HCT116 (cell line): ENCODE measurements around the gene CFI. TPM values are rescaled to one million over a fixed set of nuclear protein-coding genes. Genes with fewer than 3 reads are reported as not detected.

Experiments
- ATAC-seq: fragments of 200-7000 bp; cut with Tn5 transposase; 2 replicates; pipeline ENCODE4 v1.9.1; 2020; ENCODE audit warnings: mild to moderate bottlenecking, moderate library complexity
- BruUV-seq: library from RNA; stranded (reverse); fragments of 400-500 nt; replicated peaks from 2 replicates; lab custom pipeline; 2021; lab: Mats Ljungman, UMichigan
- CTCF ChIA-PET: fragments of 300-600 bp; sonication (Branson Sonifier 250); formaldehyde crosslinking; loops from one replicate; lab custom pipeline; 2021; ENCODE audit warnings: antibody characterized with exemption; lab: Charles Lee
- POLR2A ChIA-PET: fragments of 300-600, 350-600 bp; sonication (Branson Sonifier 250); formaldehyde crosslinking; loops from one replicate; lab custom pipeline; 2021; ENCODE audit warnings: antibody characterized with exemption; lab: Charles Lee
- RAD21 ChIA-PET, 2 experiments: fragments of 300-600 bp; sonication (Branson Sonifier 250); formaldehyde crosslinking; loops; one replicate each; lab custom pipeline; 2023; ENCODE audit warnings: low total read pairs in 2 of 2; ENCODE audit not compliant: uncharacterized antibody in 2 of 2, unreplicated experiment in 2 of 2, low non-redundant PET in 1 of 2; lab: Charles Lee
- DNase-seq: peaks from one replicate; pipeline ENCODE4 v3.0.0-alpha.2; 2010; ENCODE audit warnings: low read depth, low spot score
- H2AFZ ChIP-seq: fragments of 200-600 bp; shearing (Covaris generic), sonication (generic); 2 replicates; pipeline ENCODE4 v1.6.1; 2017; ENCODE audit warnings: low read depth, mixed run types, mixed read lengths, antibody characterized with exemption, low read length; ENCODE audit not compliant: poor library complexity, severe bottlenecking
- H3K27ac ChIP-seq: 2 replicates; pipeline ENCODE4 v1.5.1; 2012; ENCODE audit warnings: low read depth, low read length
- H3K27me3 ChIP-seq: fragments of 200-600 bp; sonication (generic); 2 replicates; pipeline ENCODE4 v1.6.1; 2016; ENCODE audit warnings: mixed run types, low read length, mixed read lengths; ENCODE audit not compliant: insufficient read depth
- H3K36me3 ChIP-seq, 2 experiments: fragments of 200-500 bp in 1 of 2; fragments of 200-600 bp in 1 of 2; sonication (Bioruptor generic) in 1 of 2; sonication (generic) in 1 of 2; 2 replicates each; pipeline versions ENCODE4 v1.5.1 to v1.6.1; 2014 to 2016; ENCODE audit warnings: low read length in 2 of 2, inconsistent platforms in 1 of 2, mixed read lengths in 1 of 2, mixed run types in 1 of 2; ENCODE audit not compliant: insufficient read depth in 2 of 2, control insufficient read depth in 1 of 2
- H3K4me1 ChIP-seq, 2 experiments: fragments of 200-600 bp in 1 of 2; sonication (generic) in 1 of 2; 2 replicates each; pipeline versions ENCODE4 v1.5.1 to v1.6.1; 2012 to 2017; ENCODE audit warnings: low read length in 2 of 2, inconsistent platforms in 1 of 2, mild to moderate bottlenecking in 1 of 2, mixed read lengths in 1 of 2, mixed run types in 1 of 2, moderate library complexity in 1 of 2; ENCODE audit not compliant: insufficient read depth in 2 of 2, control insufficient read depth in 1 of 2
- H3K4me2 ChIP-seq: fragments of 200-600 bp; sonication (generic); 2 replicates; pipeline ENCODE4 v1.6.1; 2017; ENCODE audit warnings: mixed run types, low read length, mixed read lengths
- H3K4me3 ChIP-seq, 2 experiments: fragments of 200-600 bp in 1 of 2; sonication (generic) in 1 of 2; replicated peaks in 1 of 2; 2 replicates each; pipeline ENCODE4 v1.5.1; 2011 to 2016; ENCODE audit warnings: low read length in 2 of 2, control low read depth in 1 of 2, low read depth in 1 of 2, mild to moderate bottlenecking in 1 of 2, mixed read lengths in 1 of 2, mixed run types in 1 of 2
- H3K79me2 ChIP-seq: fragments of 200-600 bp; sonication (generic); 2 replicates; pipeline ENCODE4 v1.6.1; 2017; ENCODE audit warnings: mild to moderate bottlenecking, mixed run types, low read length, moderate library complexity, mixed read lengths; ENCODE audit not compliant: insufficient read depth
- H3K9ac ChIP-seq: fragments of 200-600 bp; sonication (generic); 2 replicates; pipeline ENCODE4 v1.6.1; 2016; ENCODE audit warnings: low read length, mixed read lengths
- H3K9me2 ChIP-seq: fragments of 200-600 bp; sonication (generic), shearing (Covaris generic); 2 replicates; pipeline ENCODE4 v1.6.1; 2017; ENCODE audit warnings: mixed run types, mild to moderate bottlenecking, moderate library complexity; ENCODE audit not compliant: insufficient read depth
- H3K9me3 ChIP-seq, 2 experiments: fragments of 200-500 bp in 1 of 2; fragments of 200-600 bp in 1 of 2; sonication (Bioruptor generic) in 1 of 2; sonication (generic) in 1 of 2; 2 replicates each; pipeline ENCODE4 v1.6.1; 2014 to 2017; ENCODE audit warnings: low read length in 2 of 2, mixed read lengths in 2 of 2, inconsistent platforms in 1 of 2, low read depth in 1 of 2, mild to moderate bottlenecking in 1 of 2, mixed run types in 1 of 2, moderate library complexity in 1 of 2; ENCODE audit not compliant: control insufficient read depth in 1 of 2, insufficient read depth in 1 of 2
- H4K20me1 ChIP-seq: fragments of 200-600 bp; sonication (generic), shearing (Covaris generic); 2 replicates; pipeline ENCODE4 v1.6.1; 2017; ENCODE audit warnings: mixed run types, mild to moderate bottlenecking, moderate library complexity; ENCODE audit not compliant: insufficient read depth
- CBX3 ChIP-seq: IDR thresholded peaks from 2 replicates; pipeline ENCODE4 v1.6.1; 2012; ENCODE audit warnings: low read depth
- CEBPB ChIP-seq: IDR thresholded peaks from 2 replicates; pipeline ENCODE4 v1.6.1; 2012; ENCODE audit warnings: low read depth
- EGR1 ChIP-seq: IDR thresholded peaks from 2 replicates; pipeline ENCODE4 v1.6.1; 2012; ENCODE audit warnings: low read depth
- EZH2 ChIP-seq: fragments of 200-600 bp; sonication (generic); IDR thresholded peaks from 2 replicates; pipeline ENCODE4 v1.6.1; 2017; ENCODE audit warnings: antibody characterized with exemption, mixed run types
- JUND ChIP-seq: IDR thresholded peaks from 2 replicates; pipeline ENCODE4 v1.6.1; 2012
- MAX ChIP-seq: IDR thresholded peaks from 2 replicates; pipeline ENCODE4 v1.6.1; 2012
- POLR2AphosphoS5 ChIP-seq: IDR thresholded peaks from 2 replicates; pipeline ENCODE4 v1.6.1; 2011; ENCODE audit warnings: mild to moderate bottlenecking, low read depth, low read length, moderate library complexity
- SIN3A ChIP-seq: IDR thresholded peaks from 2 replicates; pipeline ENCODE4 v1.6.1; 2012; ENCODE audit warnings: low read depth
- SP1 ChIP-seq: IDR thresholded peaks from 2 replicates; pipeline ENCODE4 v1.6.1; 2012; ENCODE audit warnings: low read depth
- SRF ChIP-seq: IDR thresholded peaks from 2 replicates; pipeline ENCODE4 v1.6.1; 2012; ENCODE audit warnings: low read depth
- YY1 ChIP-seq: IDR thresholded peaks from 2 replicates; pipeline ENCODE4 v1.6.1; 2011; ENCODE audit warnings: low read length, low read depth, moderate library complexity, mild to moderate bottlenecking; ENCODE audit not compliant: insufficient replicate concordance; ENCODE audit errors: extremely low read depth
- intact Hi-C: fragments of 100-400 bp; cut with micrococcal nuclease; formaldehyde crosslinking; loops from 2 replicates; pipeline ENCODE4 v1.10.0; 2022
- total RNA-seq: library from RNA; stranded (reverse); gene quantifications from one replicate; pipeline ENCODE4 v1.2.1, GENCODE V29; 2021; ENCODE audit not compliant: unreplicated experiment
- TF ChIP-seq, protein P1 (sequence below): IDR thresholded peaks from 2 replicates; pipeline ENCODE4 v1.6.1; 2011; ENCODE audit warnings: mild to moderate bottlenecking, low read length, moderate library complexity; ENCODE audit not compliant: insufficient replicate concordance; ENCODE audit errors: extremely low read depth
- TF ChIP-seq, protein P2 (sequence below): IDR thresholded peaks from 2 replicates; pipeline ENCODE4 v1.6.1; 2012

The CFI gene
- total RNA-seq, 1 experiment from 2014 or later = 0.84 TPM

GRCh38 chr4:109739547-109739946 lies 62.3 kb downstream of the CFI start:
- DNase-seq = no peak
- Histone ChIP-seq H3K27me3 (no peaks in the 10 kb centered on the region), H2AFZ (no peak overlapping the region), H3K4me3 (no peak overlapping the region), H3K79me2 (no peaks in the 10 kb centered on the region), H3K4me2 (no peak overlapping the region), H3K36me3 (no peaks in the 10 kb centered on the region), H3K4me1 (no peaks in the 10 kb centered on the region), H3K9ac (no peak overlapping the region), H3K9me2 (no peaks in the 10 kb centered on the region), H3K9me3 (no peaks in the 10 kb centered on the region), H4K20me1 (no peaks in the 10 kb centered on the region), H3K27ac (no peak overlapping the region)
- TF ChIP-seq SRF = no peak
- no peak for TF ChIP-seq YY1
- no peak for TF ChIP-seq SIN3A
- TF ChIP-seq POLR2AphosphoS5 = no peak
- TF ChIP-seq EGR1 = no peak
- no peak for TF ChIP-seq CEBPB
- TF ChIP-seq EZH2 = no peak
- no peak for TF ChIP-seq CBX3
- no peak for TF ChIP-seq MAX
- TF ChIP-seq, protein P1, sequence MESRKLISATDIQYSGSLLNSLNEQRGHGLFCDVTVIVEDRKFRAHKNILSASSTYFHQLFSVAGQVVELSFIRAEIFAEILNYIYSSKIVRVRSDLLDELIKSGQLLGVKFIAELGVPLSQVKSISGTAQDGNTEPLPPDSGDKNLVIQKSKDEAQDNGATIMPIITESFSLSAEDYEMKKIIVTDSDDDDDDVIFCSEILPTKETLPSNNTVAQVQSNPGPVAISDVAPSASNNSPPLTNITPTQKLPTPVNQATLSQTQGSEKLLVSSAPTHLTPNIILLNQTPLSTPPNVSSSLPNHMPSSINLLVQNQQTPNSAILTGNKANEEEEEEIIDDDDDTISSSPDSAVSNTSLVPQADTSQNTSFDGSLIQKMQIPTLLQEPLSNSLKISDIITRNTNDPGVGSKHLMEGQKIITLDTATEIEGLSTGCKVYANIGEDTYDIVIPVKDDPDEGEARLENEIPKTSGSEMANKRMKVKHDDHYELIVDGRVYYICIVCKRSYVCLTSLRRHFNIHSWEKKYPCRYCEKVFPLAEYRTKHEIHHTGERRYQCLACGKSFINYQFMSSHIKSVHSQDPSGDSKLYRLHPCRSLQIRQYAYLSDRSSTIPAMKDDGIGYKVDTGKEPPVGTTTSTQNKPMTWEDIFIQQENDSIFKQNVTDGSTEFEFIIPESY = no peak
- TF ChIP-seq SP1 = no peak
- TF ChIP-seq JUND = no peak
- TF ChIP-seq, protein P2, sequence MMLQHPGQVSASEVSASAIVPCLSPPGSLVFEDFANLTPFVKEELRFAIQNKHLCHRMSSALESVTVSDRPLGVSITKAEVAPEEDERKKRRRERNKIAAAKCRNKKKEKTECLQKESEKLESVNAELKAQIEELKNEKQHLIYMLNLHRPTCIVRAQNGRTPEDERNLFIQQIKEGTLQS = no peak
- BruUV-seq = no TSS peak
- intact Hi-C loops = no loop called here
- RAD21 ChIA-PET = no interaction called here
- ATAC-seq = no peak
- CTCF ChIA-PET = no interaction called here
- POLR2A ChIA-PET = no interaction called here
